ENCODE results near the gene USP4.
A peak's percentile ranks its signal among the peaks of the same experiment; 100 is the strongest.

USP4 gene

DNA sequence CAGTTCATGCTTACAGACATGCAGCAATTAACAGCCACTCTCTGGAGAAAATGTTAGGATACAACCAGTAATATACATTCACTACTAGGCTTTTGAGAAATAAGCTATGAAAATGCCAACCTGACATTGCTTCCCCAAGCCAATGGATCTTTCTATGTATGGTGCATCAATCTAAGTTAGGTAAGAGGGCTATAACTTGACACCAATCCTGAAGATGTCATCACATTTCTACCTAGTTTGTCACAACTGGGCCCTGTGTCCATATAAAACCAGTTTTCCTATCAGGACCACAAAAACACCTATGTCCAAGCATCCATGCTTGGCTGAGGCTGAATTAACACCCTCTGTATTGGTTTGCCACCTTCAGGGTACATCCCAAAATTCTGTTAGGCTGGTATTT is 32.1 kb upstream of the USP4 start:
- in situ Hi-C loops (cut with HindIII; ENCODE audit: low pct_ligation_motif_present, low sequenced_read_pairs), result no loop called here
- Histone ChIP-seq H3K36me3 (replicated peaks) (peaks cover 56% of the 10 kb centered on the region), H3K27me3 (replicated peaks) (no peaks in the 10 kb centered on the region), H3K27ac (no peak overlapping the region), H3K4me3 (ENCODE audit: low read depth, low read length) (no peak overlapping the region)
- TF ChIP-seq, protein P1, sequence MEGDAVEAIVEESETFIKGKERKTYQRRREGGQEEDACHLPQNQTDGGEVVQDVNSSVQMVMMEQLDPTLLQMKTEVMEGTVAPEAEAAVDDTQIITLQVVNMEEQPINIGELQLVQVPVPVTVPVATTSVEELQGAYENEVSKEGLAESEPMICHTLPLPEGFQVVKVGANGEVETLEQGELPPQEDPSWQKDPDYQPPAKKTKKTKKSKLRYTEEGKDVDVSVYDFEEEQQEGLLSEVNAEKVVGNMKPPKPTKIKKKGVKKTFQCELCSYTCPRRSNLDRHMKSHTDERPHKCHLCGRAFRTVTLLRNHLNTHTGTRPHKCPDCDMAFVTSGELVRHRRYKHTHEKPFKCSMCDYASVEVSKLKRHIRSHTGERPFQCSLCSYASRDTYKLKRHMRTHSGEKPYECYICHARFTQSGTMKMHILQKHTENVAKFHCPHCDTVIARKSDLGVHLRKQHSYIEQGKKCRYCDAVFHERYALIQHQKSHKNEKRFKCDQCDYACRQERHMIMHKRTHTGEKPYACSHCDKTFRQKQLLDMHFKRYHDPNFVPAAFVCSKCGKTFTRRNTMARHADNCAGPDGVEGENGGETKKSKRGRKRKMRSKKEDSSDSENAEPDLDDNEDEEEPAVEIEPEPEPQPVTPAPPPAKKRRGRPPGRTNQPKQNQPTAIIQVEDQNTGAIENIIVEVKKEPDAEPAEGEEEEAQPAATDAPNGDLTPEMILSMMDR (IDR thresholded peaks at IDR 0.05; ENCODE audit: low read depth, low read length, missing control alignments), result no peak
- no peak for DNase-seq

DNA sequence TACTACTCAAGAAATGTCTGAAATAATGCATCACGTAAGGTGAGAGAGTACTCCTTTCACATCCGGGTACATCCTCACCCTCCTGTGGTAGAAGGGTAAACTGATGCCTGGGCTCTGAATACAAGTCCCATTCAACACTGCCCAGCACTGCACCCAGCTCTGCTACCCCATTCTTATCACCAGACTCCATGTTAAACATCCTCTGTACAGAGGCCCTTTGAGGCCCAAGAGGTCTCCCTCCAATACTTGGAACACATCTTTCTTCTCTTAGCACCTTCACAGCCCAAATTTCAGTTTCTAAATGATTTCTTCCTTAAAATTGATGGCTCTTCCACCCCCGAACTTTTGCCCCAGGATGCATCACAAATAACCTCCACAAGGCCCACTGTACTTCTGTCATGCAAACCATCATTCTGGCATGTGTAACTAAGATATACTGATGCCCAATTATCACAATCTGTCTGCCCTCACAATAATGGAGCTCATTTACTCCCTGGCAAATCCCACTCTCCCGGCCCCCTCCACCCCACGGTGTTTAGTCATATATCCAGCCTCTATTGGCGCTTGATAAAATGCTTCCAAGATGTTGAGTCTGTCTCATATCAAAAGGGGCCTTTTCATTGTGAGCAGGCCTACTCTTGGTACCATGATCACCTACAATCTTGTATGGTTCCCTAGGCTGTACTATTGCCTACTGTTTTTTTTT is 30.9 kb upstream of the USP4 start:
- peaks cover 68% of the 10 kb centered on the region for H3K36me3 ChIP-seq (replicated peaks)
- TF ChIP-seq, protein P1 (IDR thresholded peaks at IDR 0.05; ENCODE audit: low read depth, low read length, missing control alignments), result no peak
- no peak overlapping the region for H3K27ac ChIP-seq
- in situ Hi-C loops (cut with HindIII; ENCODE audit: low pct_ligation_motif_present, low sequenced_read_pairs), result no loop called here
- DNase-seq, result no peak
- H3K4me3 ChIP-seq (ENCODE audit: low read depth, low read length), result no peak overlapping the region
- H3K27me3 ChIP-seq (replicated peaks), result no peaks in the 10 kb centered on the region

DNA sequence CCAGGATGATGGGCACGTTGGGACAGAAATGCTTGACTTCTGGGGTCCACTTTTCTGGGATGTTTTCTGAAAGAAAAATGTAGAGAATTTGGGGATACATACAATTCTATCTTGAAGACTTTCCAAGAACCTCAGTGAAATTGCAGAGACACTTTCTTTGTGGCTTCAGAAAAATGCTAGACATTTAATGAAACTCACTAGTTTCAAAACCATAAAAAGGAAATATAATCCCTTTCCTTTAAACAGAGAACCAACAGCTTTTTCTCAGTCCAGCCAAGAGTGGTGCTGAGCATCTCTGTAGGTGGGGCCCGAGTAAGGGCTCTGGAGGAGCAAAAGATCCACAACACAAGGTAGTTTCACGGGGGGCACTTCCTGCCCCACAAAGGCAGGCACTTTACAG is 22.7 kb upstream of the USP4 start:
- in situ Hi-C loops (cut with HindIII; ENCODE audit: low pct_ligation_motif_present, low sequenced_read_pairs), result no loop called here
- H3K36me3 ChIP-seq (replicated peaks), result peaks cover 80% of the 10 kb centered on the region

DNA sequence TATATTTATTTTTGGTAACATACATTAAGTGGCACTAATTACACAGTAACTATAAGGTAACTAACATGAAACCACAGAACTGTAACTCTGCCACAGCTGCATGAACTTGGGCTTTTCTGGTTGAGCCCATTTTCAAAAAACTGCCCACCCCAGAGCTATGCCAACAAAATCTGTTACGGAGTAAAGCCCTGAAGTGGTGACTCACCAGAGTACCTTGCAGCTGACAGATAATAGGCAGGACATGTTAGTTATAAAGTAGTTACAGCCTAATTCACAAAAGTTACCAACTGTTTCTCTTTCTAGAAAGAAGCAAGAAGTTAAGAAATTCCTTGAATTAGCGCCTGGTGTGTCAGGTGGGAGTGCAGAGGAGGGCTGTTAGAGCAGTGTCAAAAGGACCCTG is 19.8 kb upstream of the USP4 start:
- Histone ChIP-seq H3K4me3 (ENCODE audit: low read depth, low read length) (no peak overlapping the region), H3K36me3 (replicated peaks) (peaks cover 75% of the 10 kb centered on the region), H3K27ac (no peak overlapping the region), H3K27me3 (replicated peaks) (no peaks in the 10 kb centered on the region)
- TF ChIP-seq, protein P1 (IDR thresholded peaks at IDR 0.05; ENCODE audit: low read depth, low read length, missing control alignments), result no peak
- no peak for DNase-seq
- in situ Hi-C loops (cut with HindIII; ENCODE audit: low pct_ligation_motif_present, low sequenced_read_pairs), result no loop called here

More for the DNA sequence above, 22.7 kb upstream of the USP4 start:
- TF ChIP-seq, protein P1 (IDR thresholded peaks at IDR 0.05; ENCODE audit: low read depth, low read length, missing control alignments), result no peak
- Histone ChIP-seq H3K27me3 (replicated peaks) (no peaks in the 10 kb centered on the region), H3K4me3 (ENCODE audit: low read depth, low read length) (no peak overlapping the region), H3K27ac (no peak overlapping the region)
- no peak for DNase-seq

DNA sequence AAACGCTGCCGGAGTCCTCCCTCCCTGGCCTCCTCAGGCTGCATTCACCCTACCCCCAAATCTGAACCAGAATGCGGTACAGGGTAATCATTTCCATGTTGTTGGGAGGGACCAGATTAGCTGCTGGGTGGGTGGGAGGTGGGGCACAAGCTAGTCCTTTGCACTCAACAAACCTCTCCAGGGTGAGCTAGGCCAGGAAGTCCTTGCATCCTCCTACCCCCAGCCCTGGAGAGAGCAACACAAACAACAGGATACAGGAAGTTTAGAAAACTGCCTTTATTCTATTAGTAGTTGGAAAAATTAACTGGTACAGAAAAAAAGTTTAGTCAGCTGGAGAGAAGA is 19.0 kb upstream of the USP4 start:
- TF ChIP-seq, protein P1 (IDR thresholded peaks at IDR 0.05; ENCODE audit: low read depth, low read length, missing control alignments), result no peak
- no peak for DNase-seq
- H3K27ac ChIP-seq, result peak overlapping the region; percentile 88
- H3K27me3 ChIP-seq (replicated peaks), result no peaks in the 10 kb centered on the region
- in situ Hi-C loops (cut with HindIII; ENCODE audit: low pct_ligation_motif_present, low sequenced_read_pairs), result no loop called here
- H3K36me3 ChIP-seq (replicated peaks), result peaks cover 67% of the 10 kb centered on the region
- peak overlapping the region; percentile 61 for H3K4me3 ChIP-seq (ENCODE audit: low read depth, low read length)

Measured in brain microvascular endothelial cell (primary cell).